Measurements from ENCODE around the gene NR1I2. TPM values are rescaled to one million over a fixed set of nuclear protein-coding genes. Genes with fewer than 3 reads are reported as not detected.

NR1I2 gene
- total and polyA plus RNA-seq, 2 donors (not counting 1 experiment from before 2014, with no cell fraction given): 0.30 to 0.52 TPM

DNA sequence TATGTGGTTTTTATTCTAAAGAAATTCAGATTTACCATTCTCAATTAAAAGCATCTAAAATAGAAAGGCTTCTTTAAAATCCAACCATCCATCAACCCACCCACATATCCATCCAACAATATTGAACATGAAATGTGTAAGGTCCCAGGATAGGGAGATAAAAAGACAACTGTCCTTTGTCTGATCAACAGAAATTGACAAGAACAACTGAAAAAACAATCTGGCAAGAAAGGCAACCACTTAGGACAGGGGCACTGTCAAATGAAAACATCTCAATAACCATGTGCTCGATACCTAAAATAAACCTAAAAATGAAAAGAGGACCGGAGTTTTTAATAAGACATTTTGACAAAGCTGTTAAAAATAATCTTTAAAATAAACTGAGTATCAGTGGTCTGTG lies 67.2 kb downstream of the NR1I2 start:
- peaks cover 3% of the 10 kb centered on the region for H3K79me2 ChIP-seq (ENCODE audit: control insufficient read depth, insufficient read depth, low read length)
- CTCF ChIA-PET: no interaction called here

DNA sequence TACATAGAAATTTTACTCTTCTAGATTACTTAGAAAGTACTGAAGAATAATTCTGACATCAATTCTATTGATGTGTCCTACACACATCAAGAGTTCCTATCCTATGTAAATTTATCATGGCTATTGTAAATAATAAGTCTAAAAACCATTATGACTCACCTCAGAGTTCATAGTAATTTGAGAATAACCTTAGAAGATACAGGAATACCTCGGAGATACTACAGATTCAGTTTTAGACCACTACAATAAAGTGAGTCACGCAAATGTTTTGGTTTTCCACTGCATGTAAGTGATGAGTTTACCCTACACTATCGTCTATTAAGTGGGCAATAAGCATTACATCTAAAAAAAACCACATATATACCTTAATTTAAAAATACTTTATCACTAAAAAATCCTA lies 74.8 kb downstream of the NR1I2 start:
- Mint-ChIP-seq H3K27ac (no peak overlapping the region), H3K4me1 (no peaks in the 10 kb centered on the region), H3K4me3 (no peak overlapping the region), H3K9me3 (ENCODE audit: insufficient read depth) (peaks cover 9% of the 10 kb centered on the region), H3K27me3 (no peaks in the 10 kb centered on the region)
- H3K4me1 ChIP-seq (ENCODE audit: control insufficient read depth in 2 of 2, insufficient read depth in 2 of 2, low read length in 2 of 2): no peaks in the 10 kb centered on the region
- H3K27ac ChIP-seq (ENCODE audit: low read length in 2 of 2): no peak overlapping the region
- no peak for TF ChIP-seq EZH2 (IDR thresholded peaks at IDR 0.05; ENCODE audit: borderline replicate concordance, insufficient read depth, low read depth, low read length, poor library complexity, severe bottlenecking)
- TF ChIP-seq, protein P1, sequence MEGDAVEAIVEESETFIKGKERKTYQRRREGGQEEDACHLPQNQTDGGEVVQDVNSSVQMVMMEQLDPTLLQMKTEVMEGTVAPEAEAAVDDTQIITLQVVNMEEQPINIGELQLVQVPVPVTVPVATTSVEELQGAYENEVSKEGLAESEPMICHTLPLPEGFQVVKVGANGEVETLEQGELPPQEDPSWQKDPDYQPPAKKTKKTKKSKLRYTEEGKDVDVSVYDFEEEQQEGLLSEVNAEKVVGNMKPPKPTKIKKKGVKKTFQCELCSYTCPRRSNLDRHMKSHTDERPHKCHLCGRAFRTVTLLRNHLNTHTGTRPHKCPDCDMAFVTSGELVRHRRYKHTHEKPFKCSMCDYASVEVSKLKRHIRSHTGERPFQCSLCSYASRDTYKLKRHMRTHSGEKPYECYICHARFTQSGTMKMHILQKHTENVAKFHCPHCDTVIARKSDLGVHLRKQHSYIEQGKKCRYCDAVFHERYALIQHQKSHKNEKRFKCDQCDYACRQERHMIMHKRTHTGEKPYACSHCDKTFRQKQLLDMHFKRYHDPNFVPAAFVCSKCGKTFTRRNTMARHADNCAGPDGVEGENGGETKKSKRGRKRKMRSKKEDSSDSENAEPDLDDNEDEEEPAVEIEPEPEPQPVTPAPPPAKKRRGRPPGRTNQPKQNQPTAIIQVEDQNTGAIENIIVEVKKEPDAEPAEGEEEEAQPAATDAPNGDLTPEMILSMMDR (IDR thresholded peaks at IDR 0.05): no peak
- no peak for ATAC-seq (ENCODE audit: low read depth)
- H2AFZ ChIP-seq (ENCODE audit: insufficient read depth, low read depth, low read length, poor library complexity, severe bottlenecking): no peak overlapping the region
- ChIA-PET POLR2A (no interaction called here), CTCF (no interaction called here)
- no peaks in the 10 kb centered on the region for H3K9me3 ChIP-seq (ENCODE audit: control extremely low read depth in 1 of 3, control insufficient read depth in 2 of 3, insufficient read depth in 1 of 3, low read length in 2 of 3)
- no CpG with 5 or more reads among the region's 3 CpGs for WGBS (ENCODE audit: insufficient coverage)
- H3K79me2 ChIP-seq (ENCODE audit: control insufficient read depth, insufficient read depth, low read length): no peaks in the 10 kb centered on the region
- intact Hi-C loops (cut with micrococcal nuclease): no loop called here
- H3K4me3 ChIP-seq (ENCODE audit: control extremely low read depth in 1 of 5, extremely low read depth in 1 of 5, insufficient read depth in 1 of 5, low read depth in 2 of 5, low read length in 4 of 5): no peak overlapping the region
- H3K9ac ChIP-seq (ENCODE audit: low read length): no peak overlapping the region
- no peak overlapping the region for H3K4me2 ChIP-seq (replicated peaks; ENCODE audit: low read depth, low read length, poor library complexity, severe bottlenecking)
- H3K27me3 ChIP-seq (replicated peaks in 1 of 4; ENCODE audit: control extremely low read depth in 1 of 4, control insufficient read depth in 3 of 4, insufficient read depth in 4 of 4, low read length in 3 of 4): no peaks in the 10 kb centered on the region
- H4K20me1 ChIP-seq (ENCODE audit: control insufficient read depth, insufficient read depth, low read length, poor library complexity, severe bottlenecking): no peaks in the 10 kb centered on the region
- no peak for DNase-seq
- H3K36me3 ChIP-seq (replicated peaks in 1 of 2; ENCODE audit: control extremely low read depth in 1 of 2, control insufficient read depth in 1 of 2, extremely low read depth in 1 of 2, insufficient read depth in 2 of 2, low read length in 1 of 2): peaks cover 11 to 23% of the 10 kb centered on the region in 2 experiments

More for the DNA sequence above, 67.2 kb downstream of the NR1I2 start:
- H3K4me1 Mint-ChIP-seq: peaks cover 17% of the 10 kb centered on the region
- POLR2A ChIA-PET: no interaction called here
- peaks cover 0 to 4% of the 10 kb centered on the region in 2 experiments for H3K36me3 ChIP-seq (replicated peaks in 1 of 2; ENCODE audit: control extremely low read depth in 1 of 2, control insufficient read depth in 1 of 2, extremely low read depth in 1 of 2, insufficient read depth in 2 of 2, low read length in 1 of 2)
- intact Hi-C loops (cut with micrococcal nuclease): no loop called here
- no peak overlapping the region for H3K9ac ChIP-seq (ENCODE audit: low read length)
- no peaks in the 10 kb centered on the region for H3K4me1 ChIP-seq (ENCODE audit: control insufficient read depth in 2 of 2, insufficient read depth in 2 of 2, low read length in 2 of 2)
- no peak for ATAC-seq (ENCODE audit: low read depth)
- no peaks in the 10 kb centered on the region for H3K27me3 Mint-ChIP-seq
- H3K4me3 Mint-ChIP-seq: no peak overlapping the region
- no peak overlapping the region for H3K27ac ChIP-seq (ENCODE audit: low read length in 2 of 2)
- H3K4me3 ChIP-seq (ENCODE audit: control extremely low read depth in 1 of 5, extremely low read depth in 1 of 5, insufficient read depth in 1 of 5, low read depth in 2 of 5, low read length in 4 of 5): no peak overlapping the region
- no peaks in the 10 kb centered on the region for H3K9me3 Mint-ChIP-seq (ENCODE audit: insufficient read depth)
- no peak for TF ChIP-seq EZH2 (IDR thresholded peaks at IDR 0.05; ENCODE audit: borderline replicate concordance, insufficient read depth, low read depth, low read length, poor library complexity, severe bottlenecking)
- TF ChIP-seq, protein P1 (IDR thresholded peaks at IDR 0.05): no peak
- no peaks in the 10 kb centered on the region for H4K20me1 ChIP-seq (ENCODE audit: control insufficient read depth, insufficient read depth, low read length, poor library complexity, severe bottlenecking)
- no peak overlapping the region for H3K4me2 ChIP-seq (replicated peaks; ENCODE audit: low read depth, low read length, poor library complexity, severe bottlenecking)
- no peak overlapping the region for H2AFZ ChIP-seq (ENCODE audit: insufficient read depth, low read depth, low read length, poor library complexity, severe bottlenecking)
- DNase-seq: no peak
- no CpG with 5 or more reads among the region's 2 CpGs for WGBS (ENCODE audit: insufficient coverage)
- no peak overlapping the region for H3K27ac Mint-ChIP-seq
- H3K27me3 ChIP-seq (replicated peaks in 1 of 4; ENCODE audit: control extremely low read depth in 1 of 4, control insufficient read depth in 3 of 4, insufficient read depth in 4 of 4, low read length in 3 of 4): no peaks in the 10 kb centered on the region
- peaks cover 0 to 4% (median 0%) of the 10 kb centered on the region in 3 donors for H3K9me3 ChIP-seq (ENCODE audit: control extremely low read depth in 1 of 3, control insufficient read depth in 2 of 3, insufficient read depth in 1 of 3, low read length in 2 of 3)

All from B cell (primary cell).